HG02678 (cell line): ENCODE results near the gene ATM.
"Not testable (repeated sequence)": the region's sequence is repeated elsewhere in the genome, so short reads cannot be mapped to it uniquely, and the experiment has no call there.

ENCODE experiments used
- ATAC-seq: cut with Tn5 transposase; IDR thresholded peaks from one replicate; pipeline ENCODE4 v1.9.1; 2021; ENCODE audit warnings: mild to moderate bottlenecking, moderate library complexity; ENCODE audit not compliant: unreplicated experiment

Gene ATM

DNA sequence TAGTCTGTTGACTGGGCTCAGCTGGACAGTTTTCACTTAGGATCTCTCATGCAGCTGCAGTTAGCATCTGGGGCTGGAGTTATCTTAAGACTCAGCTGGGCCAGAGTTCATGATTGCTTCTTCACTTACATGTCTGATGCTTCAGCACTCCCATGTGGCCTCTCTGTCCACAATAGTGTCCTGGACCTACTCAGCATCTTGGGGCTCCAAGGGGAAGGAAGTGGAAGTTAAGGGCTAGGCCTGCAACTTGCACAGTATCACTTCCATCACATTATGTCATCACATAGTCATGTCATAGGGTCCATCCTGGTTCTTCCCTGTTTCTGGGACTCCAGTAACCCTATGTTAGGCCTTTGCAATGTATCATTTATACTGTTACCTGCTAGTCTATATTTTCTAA, 128.6 kb downstream of the ATM start:
- no peak for ATAC-seq

DNA sequence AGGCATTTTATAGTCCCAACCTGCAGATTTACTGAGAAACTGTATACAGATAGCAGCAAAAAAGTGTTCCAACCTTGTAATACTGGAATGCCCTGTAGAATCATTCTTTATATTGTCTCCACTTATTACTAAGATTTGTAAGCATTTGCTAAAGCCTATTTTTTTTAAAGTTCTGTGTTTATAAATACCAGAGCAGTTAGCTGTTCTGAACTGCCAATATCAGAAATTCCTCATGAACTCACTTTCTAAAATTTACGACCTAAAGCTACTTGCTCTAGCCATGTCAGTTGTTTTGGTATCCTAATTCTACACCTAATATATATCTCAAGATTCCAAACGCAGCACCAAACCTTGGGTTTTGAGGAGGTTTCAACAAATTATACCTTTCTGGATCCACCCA, 141.3 kb downstream of the ATM start:
- ATAC-seq, result no peak

DNA sequence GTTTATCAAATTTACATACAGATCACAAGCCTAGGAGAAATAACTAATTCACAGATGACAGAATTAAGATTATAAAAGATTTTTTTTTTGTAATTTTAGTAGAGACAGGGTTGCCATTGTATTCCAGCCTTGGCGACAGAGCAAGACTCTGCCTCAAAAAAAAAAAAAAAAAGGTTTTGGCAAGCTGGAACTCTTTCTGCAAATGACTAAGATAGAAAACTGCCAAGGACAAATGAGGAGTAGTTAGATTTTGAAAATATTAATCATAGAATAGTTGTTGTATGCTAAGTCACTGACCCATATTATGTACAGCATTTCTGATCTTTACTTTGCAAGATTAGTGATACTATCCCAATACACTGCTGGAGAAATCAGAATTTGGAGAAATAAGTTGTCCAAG, 145.3 kb downstream of the ATM start:
- no peak for ATAC-seq

DNA sequence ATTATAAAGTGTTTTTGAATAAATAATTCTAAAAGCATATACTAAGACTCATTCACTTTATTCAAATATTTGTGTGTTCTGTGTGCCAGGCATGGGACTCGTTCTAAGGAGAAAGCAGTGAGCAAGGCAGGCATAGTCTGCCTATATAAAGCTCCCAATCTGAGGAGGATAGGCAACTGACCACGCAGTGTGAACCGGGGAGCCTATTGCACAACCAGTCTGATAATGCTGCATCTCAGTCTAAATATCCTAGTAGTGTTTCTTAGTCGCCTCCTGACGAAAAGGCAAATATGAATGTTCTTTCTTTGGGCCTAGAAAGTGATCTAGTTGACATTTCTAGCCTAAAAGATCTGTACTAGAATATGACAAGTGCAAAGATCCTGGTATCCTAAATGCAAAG, 146.2 kb downstream of the ATM start:
- ATAC-seq, result no peak

DNA sequence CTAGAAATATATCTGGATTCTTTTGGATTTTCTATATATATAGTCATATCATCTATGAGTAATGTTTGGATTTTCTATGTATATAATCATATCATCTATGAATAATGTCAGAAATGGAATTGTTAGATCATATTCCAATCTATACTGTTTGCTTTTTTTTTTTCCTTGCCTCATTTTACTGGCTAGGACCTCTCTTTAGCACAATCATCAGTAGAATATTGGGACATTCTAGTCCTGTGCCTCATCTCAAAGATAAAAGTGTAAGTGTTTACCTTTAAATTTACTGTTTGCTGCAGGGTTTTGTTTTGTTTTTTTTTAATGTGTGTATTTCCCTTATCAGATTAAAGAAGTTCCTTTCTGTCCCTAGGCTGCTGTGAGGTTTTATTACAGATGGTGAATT, 147.4 kb downstream of the ATM start:
- no peak for ATAC-seq

DNA sequence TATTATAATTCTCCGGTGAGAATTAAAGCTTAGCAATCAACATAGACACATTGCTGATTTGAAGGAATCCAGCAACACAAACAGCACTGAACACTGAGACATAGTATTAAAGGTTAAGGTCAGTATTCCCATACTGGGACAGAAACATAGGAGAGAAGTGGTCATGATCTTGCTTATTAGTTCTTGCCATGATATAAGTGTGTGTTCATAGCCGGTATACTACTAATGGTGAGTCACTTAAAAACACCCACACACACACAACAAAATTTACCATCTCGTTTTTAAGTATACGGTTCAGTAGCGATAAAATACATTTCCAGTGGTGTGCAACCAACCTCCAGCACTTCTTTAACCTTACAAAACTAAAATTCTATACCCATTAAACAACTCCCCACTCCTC, 148.1 kb downstream of the ATM start:
- ATAC-seq, result no peak

DNA sequence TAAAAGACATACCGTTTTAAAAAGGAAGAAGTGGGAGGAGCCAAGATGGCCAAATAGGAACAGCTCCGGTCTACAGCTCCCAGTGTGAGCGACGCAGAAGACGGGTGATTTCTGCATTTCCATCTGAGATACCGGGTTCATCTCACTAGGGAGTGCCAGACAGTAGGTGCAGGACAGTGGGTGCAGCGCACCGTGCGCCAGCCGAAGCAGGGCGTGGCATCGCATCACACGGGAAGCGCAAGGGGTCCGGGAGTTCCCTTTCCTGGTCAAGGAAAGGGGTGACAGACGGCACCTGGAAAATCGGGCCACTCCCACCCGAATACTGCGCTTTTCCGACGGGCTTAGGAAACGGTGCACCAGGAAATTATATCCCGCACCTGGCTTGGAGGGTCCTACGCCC, 150.6 kb downstream of the ATM start:
- not testable (repeated sequence) for ATAC-seq

DNA sequence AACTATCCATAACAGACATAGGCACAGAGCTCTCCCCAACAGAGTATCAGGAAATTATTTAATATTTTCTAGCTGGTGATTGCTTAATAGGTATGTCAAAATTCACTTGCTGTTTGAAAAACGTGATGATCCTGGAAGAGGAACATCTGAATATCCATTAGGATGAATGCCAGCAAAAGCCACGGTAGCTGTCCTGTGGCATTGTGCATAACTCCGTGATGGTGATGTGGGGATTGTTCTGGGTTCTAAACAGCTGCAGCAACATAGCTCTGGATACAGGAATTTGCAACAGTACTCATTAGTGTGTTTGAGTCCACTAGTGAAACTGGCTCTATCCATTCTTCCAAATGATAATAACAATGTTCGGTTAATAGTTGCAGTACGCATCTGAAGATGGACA, 165.7 kb downstream of the ATM start:
- no peak for ATAC-seq

DNA sequence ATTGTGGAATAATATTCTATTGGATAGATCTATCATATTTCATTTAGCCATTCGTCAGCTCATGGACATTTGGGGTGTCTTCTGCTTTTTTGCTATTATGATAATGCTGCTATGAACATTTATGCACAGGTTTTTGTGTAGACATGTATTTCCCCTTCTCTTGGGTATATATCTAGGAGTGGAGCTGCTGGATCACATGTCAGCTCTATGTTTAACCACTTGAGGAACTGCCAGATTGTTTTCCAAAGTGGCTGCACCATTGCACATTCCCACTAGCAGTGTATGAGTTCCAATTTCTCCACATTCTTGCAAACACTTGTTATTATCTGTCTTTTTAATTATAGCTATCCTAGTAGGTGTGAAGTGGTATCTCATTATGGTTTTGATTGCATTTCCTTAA, 169.5 kb downstream of the ATM start:
- no peak for ATAC-seq

DNA sequence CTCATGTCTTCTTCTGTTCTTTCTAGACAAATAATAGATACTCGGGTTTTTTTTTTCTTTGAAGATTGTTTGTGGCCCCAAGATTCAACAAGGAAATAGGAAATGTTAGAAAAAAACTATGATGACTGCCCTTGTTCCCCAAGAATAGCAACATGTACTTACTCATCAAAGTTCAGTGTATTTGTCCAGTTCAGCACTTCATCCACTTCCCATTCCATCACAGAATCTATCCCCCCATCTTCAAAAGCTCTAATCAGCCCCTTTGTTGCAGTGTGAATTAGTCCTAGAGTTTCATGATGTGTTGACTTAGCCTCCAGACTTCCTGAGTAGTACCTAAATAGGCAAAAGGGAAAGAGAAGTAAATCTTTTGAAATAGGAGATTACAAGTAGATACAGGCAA, 170.2 kb downstream of the ATM start:
- ATAC-seq, result no peak

DNA sequence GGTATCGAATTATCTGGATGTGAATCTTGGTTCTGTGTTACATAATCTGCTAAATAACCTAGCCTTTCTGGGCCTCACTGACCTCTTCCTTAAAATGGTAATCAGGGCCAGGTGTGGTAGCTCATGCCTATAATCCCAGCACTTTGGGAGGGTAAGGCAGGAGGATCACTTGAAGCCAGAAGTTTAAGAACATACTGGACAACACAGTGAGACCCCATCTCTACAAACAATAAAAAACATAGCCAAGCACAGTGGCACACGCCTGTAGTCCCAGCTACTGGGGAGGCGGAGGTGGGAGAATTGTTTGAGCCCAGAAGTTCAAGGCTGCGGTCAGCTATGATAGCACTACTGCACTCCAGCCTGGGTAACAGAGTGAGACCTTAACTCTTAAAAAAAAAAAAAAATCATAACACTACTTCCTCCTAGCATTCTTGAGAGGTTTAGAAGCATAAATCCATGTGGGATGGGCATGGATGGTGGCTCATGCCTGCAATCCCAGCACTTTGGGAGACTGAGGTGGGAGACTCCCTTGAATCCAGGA, 171.9 kb downstream of the ATM start:
- ATAC-seq, result no peak

DNA sequence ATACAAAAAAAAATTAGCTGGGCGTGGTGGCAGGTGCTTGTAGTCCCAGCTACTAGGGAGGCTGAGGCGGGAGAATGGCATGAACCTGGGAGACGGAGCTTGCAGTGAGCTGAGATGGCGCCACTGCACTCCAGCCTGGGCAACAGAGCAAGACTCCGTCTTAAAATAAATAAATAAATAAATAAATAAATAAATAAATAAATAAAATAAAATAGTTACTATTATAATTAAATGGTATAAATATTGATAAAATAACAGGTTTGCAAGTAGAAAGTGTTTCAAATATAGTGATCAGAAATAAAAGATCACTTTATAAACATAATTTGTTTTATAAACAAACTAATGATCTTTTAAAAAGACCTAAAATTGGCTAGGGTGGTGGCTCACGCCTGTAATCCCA, 173.8 kb downstream of the ATM start:
- ATAC-seq, result not testable (repeated sequence)

DNA sequence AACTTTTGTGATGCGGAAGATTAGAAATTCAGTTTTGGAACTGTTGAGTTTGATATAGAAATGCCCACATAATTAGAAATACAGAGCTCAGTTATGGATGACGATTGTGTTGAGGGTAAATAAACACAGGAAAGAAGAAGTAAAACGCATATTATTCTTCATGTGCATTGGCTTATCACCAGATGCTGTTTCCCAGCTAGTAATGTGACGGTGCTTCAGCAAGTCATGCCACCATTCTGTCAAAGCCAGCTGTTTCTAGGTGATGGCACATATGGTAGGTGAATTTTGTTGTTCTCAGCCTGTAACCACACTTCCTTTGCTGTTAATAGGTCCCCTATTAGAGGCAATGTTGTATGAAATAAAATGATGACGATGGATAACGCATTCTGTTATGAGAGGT, 175.6 kb downstream of the ATM start:
- ATAC-seq, result no peak

DNA sequence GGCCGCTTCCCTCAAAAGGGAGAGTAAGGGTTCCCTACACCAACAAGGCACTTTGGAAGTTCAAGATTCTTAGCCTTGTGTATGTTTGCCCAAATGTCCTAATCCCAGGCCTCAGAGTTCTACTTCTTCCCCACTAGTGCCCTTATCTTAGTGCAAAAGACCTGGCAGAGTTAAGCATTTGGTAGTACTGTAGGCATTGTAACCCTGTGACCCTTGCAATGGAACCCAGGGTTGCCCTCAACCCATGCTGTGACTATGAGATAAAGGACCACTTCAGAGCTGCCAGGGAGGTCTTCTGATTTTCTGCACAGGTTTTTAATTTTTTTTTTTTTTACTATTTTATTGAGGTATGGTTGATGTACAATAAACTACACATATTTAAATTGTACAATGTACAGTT, 179.4 kb downstream of the ATM start:
- no peak for ATAC-seq

DNA sequence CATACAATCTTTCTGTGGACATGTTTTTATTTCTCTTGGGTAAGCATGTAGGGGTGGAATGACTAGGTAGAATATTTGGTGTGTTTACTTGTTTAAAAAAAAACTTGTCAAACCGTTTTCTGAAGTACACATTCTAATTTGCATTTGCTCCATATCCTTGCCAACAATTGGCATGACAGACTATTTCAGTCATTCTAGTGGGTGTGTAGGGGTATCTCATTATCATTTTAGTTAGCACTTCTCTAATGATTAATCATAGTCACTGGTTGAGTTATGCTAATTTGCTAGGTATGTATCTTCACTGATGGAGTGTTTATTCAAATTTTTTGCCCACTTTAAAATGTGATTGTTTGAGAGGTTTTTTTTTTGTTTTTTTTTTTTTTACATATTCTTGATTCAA, 180.2 kb downstream of the ATM start:
- no peak for ATAC-seq

DNA sequence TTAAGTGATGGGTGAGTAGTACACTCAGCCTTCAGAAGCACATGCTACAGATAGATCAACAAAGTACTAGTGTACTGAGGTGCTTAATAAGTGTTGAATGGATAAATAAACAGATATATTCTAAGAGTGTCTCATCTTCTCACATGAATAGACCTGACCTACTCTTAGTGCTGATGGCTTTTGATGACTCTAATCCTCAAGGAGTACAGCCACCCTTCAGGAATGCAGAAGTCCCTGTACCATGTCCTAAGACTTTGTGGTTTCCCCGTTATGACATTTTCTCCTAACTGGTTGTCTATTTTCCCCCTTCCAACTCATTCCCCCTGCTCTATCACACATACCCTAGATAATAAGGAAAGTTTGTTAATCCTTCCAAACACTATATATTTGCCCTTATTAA, 182.8 kb downstream of the ATM start:
- ATAC-seq, result no peak

DNA sequence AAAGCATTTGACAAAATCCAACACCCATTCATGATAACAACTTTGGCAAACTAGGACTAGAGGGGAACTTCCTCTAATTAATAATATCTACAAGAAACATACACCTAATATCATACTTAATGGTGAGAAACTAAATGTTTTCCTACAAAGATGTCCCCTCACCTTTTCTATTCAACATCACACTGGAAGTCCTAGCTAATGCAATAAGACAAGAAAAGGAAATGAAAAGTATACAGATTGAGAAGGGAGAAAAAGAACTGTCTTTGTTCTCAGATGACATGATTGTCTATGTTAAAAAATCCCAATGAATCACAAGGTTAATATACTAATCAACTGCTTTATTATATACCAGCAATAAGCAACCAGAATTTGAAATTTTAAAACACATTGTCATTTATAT, 192.1 kb downstream of the ATM start:
- no peak for ATAC-seq

DNA sequence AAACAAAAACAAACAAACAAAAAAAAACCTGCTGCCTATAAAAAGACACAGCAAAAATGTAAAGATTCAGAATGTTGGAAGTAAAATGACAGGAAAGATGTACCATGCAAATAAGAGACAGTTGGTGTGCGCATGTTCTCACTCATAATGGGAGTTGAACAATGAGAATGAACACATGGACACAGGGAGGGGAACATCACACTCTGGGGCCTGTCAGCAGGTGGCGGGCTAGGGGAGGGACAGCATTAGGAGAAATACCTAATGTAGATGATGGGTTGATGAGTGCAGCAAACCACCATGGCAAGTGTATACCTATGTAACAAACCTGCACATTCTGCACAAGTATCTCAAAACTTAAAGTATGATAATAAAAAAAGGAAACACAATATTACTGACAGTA, 194.7 kb downstream of the ATM start:
- ATAC-seq, result not testable (repeated sequence)
